Neural cell (in vitro differentiated cells): ENCODE measurements around the gene HOXD8. TPM values are rescaled to one million over a fixed set of nuclear protein-coding genes. Genes with fewer than 3 reads are reported as not detected.

Experiments used
- H2AFZ ChIP-seq: fragments of 200-600, 300-800 bp; sonication (generic), shearing (Covaris generic); 2 replicates; pipeline ENCODE4 v1.6.0; 2014; ENCODE audit warnings: low read depth, mild to moderate bottlenecking, antibody characterized with exemption, low read length, moderate library complexity
- H3F3A ChIP-seq: fragments of 200-600 bp; shearing (Covaris generic); 2 replicates; pipeline ENCODE4 v1.6.1; 2016; ENCODE audit warnings: mild to moderate bottlenecking, moderate library complexity, mixed read lengths, antibody characterized with exemption, low read length; ENCODE audit not compliant: insufficient read depth, poor library complexity, severe bottlenecking
- H3K27ac ChIP-seq: fragments of 200-600, 300-800 bp; sonication (generic), shearing (Covaris generic); 2 replicates; pipeline ENCODE4 v1.5.1; 2014; ENCODE audit warnings: mild to moderate bottlenecking, low read length, moderate library complexity
- H3K27me3 ChIP-seq: fragments of 300-800, 200-600 bp; sonication (generic), shearing (Covaris generic); 2 replicates; pipeline ENCODE4 v1.6.0; 2014; ENCODE audit warnings: mild to moderate bottlenecking, low read depth, low read length, moderate library complexity; ENCODE audit not compliant: insufficient read depth
- H3K36me3 ChIP-seq: fragments of 300-800, 200-600 bp; sonication (generic), shearing (Covaris generic); 2 replicates; pipeline ENCODE4 v1.5.1; 2014; ENCODE audit warnings: mild to moderate bottlenecking, antibody characterized with exemption, low read length, moderate library complexity; ENCODE audit not compliant: insufficient read depth
- H3K4me2 ChIP-seq: fragments of 300-800, 200-600 bp; sonication (generic), shearing (Covaris generic); 2 replicates; pipeline ENCODE4 v1.6.0; 2014; ENCODE audit warnings: mild to moderate bottlenecking, low read length
- H3K4me3 ChIP-seq: fragments of 300-800, 200-600 bp; sonication (generic), shearing (Covaris generic); 2 replicates; pipeline ENCODE4 v1.5.1; 2014; ENCODE audit warnings: mild to moderate bottlenecking, low read length, moderate library complexity
- H3K79me2 ChIP-seq: fragments of 200-600 bp; shearing (Covaris generic); replicated peaks from 2 replicates; pipeline ENCODE4 v1.6.0; 2014; ENCODE audit warnings: mild to moderate bottlenecking, low read length, moderate library complexity; ENCODE audit not compliant: insufficient read depth
- H3K9ac ChIP-seq: fragments of 300-800, 200-600 bp; sonication (generic), shearing (Covaris generic); 2 replicates; pipeline ENCODE4 v1.6.1; 2016; ENCODE audit warnings: mild to moderate bottlenecking, low read length, mixed read lengths
- H3K9me2 ChIP-seq: fragments of 200-600 bp; shearing (Covaris generic); 2 replicates; pipeline ENCODE4 v1.6.1; 2016; ENCODE audit warnings: mild to moderate bottlenecking, low read length, mixed read lengths; ENCODE audit not compliant: insufficient read depth
- H3K9me3 ChIP-seq: fragments of 200-600, 300-800 bp; sonication (generic), shearing (Covaris generic); 2 replicates; pipeline ENCODE4 v1.6.1; 2016; ENCODE audit warnings: mild to moderate bottlenecking, mixed run types, low read length, moderate library complexity, mixed read lengths
- H4K20me1 ChIP-seq: fragments of 200-600 bp; shearing (Covaris generic); 2 replicates; pipeline ENCODE4 v1.6.1; 2016; ENCODE audit warnings: mild to moderate bottlenecking, mixed run types; ENCODE audit not compliant: insufficient read depth
- CTCF ChIP-seq: fragments of 450-650 bp; IDR thresholded peaks from 2 replicates; pipeline ENCODE4 v1.5.1; 2014; ENCODE audit warnings: antibody characterized with exemption, mild to moderate bottlenecking, moderate library complexity; ENCODE audit not compliant: poor library complexity, severe bottlenecking
- EP300 ChIP-seq: fragments of 450-650 bp; conservative IDR thresholded peaks from 2 replicates; pipeline ENCODE4 v1.6.1; 2014; ENCODE audit warnings: antibody characterized with exemption, mild to moderate bottlenecking, moderate library complexity; ENCODE audit not compliant: poor library complexity, severe bottlenecking
- EZH2 ChIP-seq: fragments of 200-600, 300-800 bp; shearing (Covaris generic), sonication (generic); IDR thresholded peaks from 2 replicates; pipeline ENCODE4 v1.6.1; 2014; ENCODE audit warnings: antibody characterized with exemption, low read length, borderline replicate concordance, mild to moderate bottlenecking; ENCODE audit not compliant: insufficient read depth, poor library complexity, severe bottlenecking
- MXI1 ChIP-seq: fragments of 450-650 bp; conservative IDR thresholded peaks from 2 replicates; pipeline ENCODE4 v1.6.1; 2014; ENCODE audit warnings: antibody characterized with exemption, mild to moderate bottlenecking; ENCODE audit not compliant: poor library complexity, severe bottlenecking
- POLR2AphosphoS5 ChIP-seq: IDR thresholded peaks from 2 replicates; pipeline ENCODE4 v1.6.1; 2012
- RAD21 ChIP-seq: fragments of 450-650 bp; conservative IDR thresholded peaks from 2 replicates; pipeline ENCODE4 v1.6.1; 2014; ENCODE audit warnings: antibody characterized with exemption, mild to moderate bottlenecking, moderate library complexity
- REST ChIP-seq: IDR thresholded peaks from 2 replicates; pipeline ENCODE4 v1.6.1; 2012; ENCODE audit warnings: borderline replicate concordance
- SMC3 ChIP-seq: fragments of 450-650 bp; conservative IDR thresholded peaks from 2 replicates; pipeline ENCODE4 v1.6.1; 2014; ENCODE audit warnings: antibody characterized with exemption, mild to moderate bottlenecking, moderate library complexity; ENCODE audit not compliant: poor library complexity
- TAF1 ChIP-seq: IDR thresholded peaks from 2 replicates; pipeline ENCODE4 v1.6.1; 2012; ENCODE audit warnings: low read depth
- polyA plus RNA-seq: library from polyadenylated mRNA; depleted of rRNA; stranded (reverse); fragments of >200 nt; gene quantifications from 2 replicates; pipeline ENCODE4 v1.2.3, GENCODE V29; 2014

The HOXD8 gene
- polyA plus RNA-seq, 1 donor from 2014 or later, result not detected

GRCh38 chr2:176157499-176158185 lies 28.1 kb downstream of the HOXD8 start:
- Histone ChIP-seq H3K9me3 (peaks cover 22% of the 10 kb centered on the region), H4K20me1 (no peaks in the 10 kb centered on the region), H3K4me3 (no peak overlapping the region), H3K4me2 (no peak overlapping the region), H3K9ac (no peak overlapping the region), H3K79me2 (no peaks in the 10 kb centered on the region), H3K36me3 (no peaks in the 10 kb centered on the region), H3F3A (no peaks in the 10 kb centered on the region), H3K27me3 (peaks cover 100% of the 10 kb centered on the region), H3K9me2 (no peaks in the 10 kb centered on the region), H2AFZ (no peak overlapping the region), H3K27ac (no peak overlapping the region)
- no peak for TF ChIP-seq TAF1
- TF ChIP-seq RAD21, result no peak
- peak; percentile 97 for TF ChIP-seq EZH2
- TF ChIP-seq MXI1, result no peak
- TF ChIP-seq EP300, result no peak
- no peak for TF ChIP-seq REST
- no peak for TF ChIP-seq SMC3
- no peak for TF ChIP-seq POLR2AphosphoS5

- no peak overlapping the region for H3K4me2 ChIP-seq
- no peak overlapping the region for H2AFZ ChIP-seq
- TF ChIP-seq RAD21, result no peak
- no peak for TF ChIP-seq SMC3
- TF ChIP-seq CTCF, result no peak
- peak; percentile 14 for TF ChIP-seq EZH2
- TF ChIP-seq MXI1, result no peak
- no peak for TF ChIP-seq REST
- TF ChIP-seq EP300, result no peak
- peak; percentile 37 for TF ChIP-seq POLR2AphosphoS5
- no peak for TF ChIP-seq TAF1
- no peaks in the 10 kb centered on the region for H3K36me3 ChIP-seq
- H4K20me1 ChIP-seq, result no peaks in the 10 kb centered on the region
- peaks cover 100% of the 10 kb centered on the region for H3K27me3 ChIP-seq
- no peaks in the 10 kb centered on the region for H3K9me2 ChIP-seq
- peaks cover 22% of the 10 kb centered on the region for H3K9me3 ChIP-seq
- H3K9ac ChIP-seq, result no peak overlapping the region
- no peak overlapping the region for H3K4me3 ChIP-seq
- H3K27ac ChIP-seq, result no peak overlapping the region
- no peaks in the 10 kb centered on the region for H3F3A ChIP-seq
- no peaks in the 10 kb centered on the region for H3K79me2 ChIP-seq
Observed at GRCh38 chr2:176158186-176158591, 28.7 kb downstream of the HOXD8 start.
